HS-27A (cell line): ENCODE results near the gene DDX54.

Experiments
- DNase-seq: peaks from one replicate; pipeline ENCODE4 v3.0.0-alpha.2; 2012; ENCODE audit warnings: low read depth, missing footprints

The DDX54 gene, protein sequence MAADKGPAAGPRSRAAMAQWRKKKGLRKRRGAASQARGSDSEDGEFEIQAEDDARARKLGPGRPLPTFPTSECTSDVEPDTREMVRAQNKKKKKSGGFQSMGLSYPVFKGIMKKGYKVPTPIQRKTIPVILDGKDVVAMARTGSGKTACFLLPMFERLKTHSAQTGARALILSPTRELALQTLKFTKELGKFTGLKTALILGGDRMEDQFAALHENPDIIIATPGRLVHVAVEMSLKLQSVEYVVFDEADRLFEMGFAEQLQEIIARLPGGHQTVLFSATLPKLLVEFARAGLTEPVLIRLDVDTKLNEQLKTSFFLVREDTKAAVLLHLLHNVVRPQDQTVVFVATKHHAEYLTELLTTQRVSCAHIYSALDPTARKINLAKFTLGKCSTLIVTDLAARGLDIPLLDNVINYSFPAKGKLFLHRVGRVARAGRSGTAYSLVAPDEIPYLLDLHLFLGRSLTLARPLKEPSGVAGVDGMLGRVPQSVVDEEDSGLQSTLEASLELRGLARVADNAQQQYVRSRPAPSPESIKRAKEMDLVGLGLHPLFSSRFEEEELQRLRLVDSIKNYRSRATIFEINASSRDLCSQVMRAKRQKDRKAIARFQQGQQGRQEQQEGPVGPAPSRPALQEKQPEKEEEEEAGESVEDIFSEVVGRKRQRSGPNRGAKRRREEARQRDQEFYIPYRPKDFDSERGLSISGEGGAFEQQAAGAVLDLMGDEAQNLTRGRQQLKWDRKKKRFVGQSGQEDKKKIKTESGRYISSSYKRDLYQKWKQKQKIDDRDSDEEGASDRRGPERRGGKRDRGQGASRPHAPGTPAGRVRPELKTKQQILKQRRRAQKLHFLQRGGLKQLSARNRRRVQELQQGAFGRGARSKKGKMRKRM

GRCh38 chr12:113185180-113186032 is at the start of gene DDX54, which contains the start of gene RITA1:
Gene DDX54 (minus strand): TSS chr12:113185478. CDS start chr12:113185451, 27 bp downstream.
Gene RITA1 (plus strand): TSS chr12:113185721. CDS start chr12:113186747, 1,026 bp downstream.
- peak; percentile 46 for DNase-seq

DNA sequence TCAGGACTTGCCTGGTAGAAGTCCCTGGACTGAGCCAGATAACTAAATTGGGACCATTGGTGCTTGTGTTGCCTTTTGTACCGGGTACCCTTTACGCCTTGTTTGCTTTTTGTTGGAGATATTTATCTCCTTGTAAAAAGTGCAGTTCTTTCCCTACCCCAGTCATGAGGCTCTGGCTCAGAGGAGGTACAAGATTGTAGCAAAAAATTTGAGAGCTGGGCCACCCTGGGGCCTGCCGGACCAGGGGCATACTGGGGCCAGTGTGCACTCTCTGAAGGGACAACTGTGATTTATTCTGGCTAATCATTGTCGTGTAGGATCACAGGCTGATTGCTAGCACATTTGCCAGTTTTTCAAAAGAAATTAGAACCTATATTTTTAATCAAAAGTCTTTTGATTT is 49.2 kb upstream of the DDX54 start:
- DNase-seq, result no peak

DNA sequence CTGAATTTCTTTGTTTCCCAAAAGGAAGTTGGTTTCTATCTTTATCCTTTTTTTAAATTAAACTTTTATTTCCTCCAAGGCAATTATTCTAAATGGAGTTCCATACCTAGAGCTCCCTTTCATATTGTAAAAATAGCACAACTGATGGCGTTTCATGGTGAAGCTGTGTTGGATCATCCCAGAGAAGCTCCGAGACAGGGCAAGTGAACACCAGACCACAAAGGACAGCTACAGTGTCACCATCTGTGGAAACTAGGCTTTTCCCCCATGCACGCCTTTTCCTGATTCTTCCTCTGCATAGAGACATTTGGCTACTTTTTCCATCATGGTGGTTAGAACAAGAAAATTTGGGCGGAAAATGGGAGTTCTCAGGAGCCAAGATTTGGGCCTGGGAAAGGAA is 48.7 kb upstream of the DDX54 start:
- DNase-seq, result no peak

- no peak for DNase-seq
Observed at GRCh38 chr12:113232840-113233585, 47.7 kb upstream of the DDX54 start.

- no peak for DNase-seq
Observed at GRCh38 chr12:113232089-113232839, 47.0 kb upstream of the DDX54 start.

- no peak for DNase-seq
Observed at GRCh38 chr12:113231235-113232088, 46.2 kb upstream of the DDX54 start.

GRCh38 chr12:113230315-113231234 is 45.3 kb upstream of the DDX54 start:
- no peak for DNase-seq

- DNase-seq, result no peak
Observed at GRCh38 chr12:113228394-113229028, 43.2 kb upstream of the DDX54 start.

DNA sequence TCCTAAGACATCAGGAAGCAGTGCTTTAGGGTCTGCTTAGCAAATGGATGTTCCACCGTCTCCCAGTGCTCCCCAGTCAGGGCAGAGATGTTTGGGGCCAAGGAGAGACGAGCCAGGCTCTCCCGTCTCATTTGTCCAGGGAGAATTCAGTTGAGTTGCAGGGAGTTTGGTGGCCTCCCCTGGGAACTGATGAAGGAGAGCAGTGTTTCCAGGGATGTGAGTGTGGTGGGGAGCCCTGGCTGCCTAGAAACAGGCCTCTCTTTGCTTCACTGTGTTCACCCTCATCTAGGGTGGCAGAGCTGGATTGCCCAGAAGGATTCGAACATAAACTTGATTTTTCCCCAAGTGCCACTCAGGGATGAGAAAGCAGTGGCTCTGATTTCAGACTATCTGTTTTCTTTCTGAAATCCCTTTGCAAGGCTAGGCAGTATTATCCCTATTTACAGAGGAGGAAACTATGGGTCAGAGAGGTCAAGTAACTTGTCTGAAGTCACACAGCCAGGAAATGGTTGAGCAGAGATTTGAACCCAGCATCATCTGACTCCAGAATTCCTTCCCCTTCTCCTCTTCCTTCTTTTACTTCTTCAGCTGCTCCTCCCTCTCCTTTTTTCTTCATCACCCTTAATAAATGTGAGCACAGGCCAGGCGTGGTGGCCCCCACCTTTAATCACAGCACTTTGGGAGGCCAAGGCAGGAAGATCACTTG is 42.6 kb upstream of the DDX54 start:
- no peak for DNase-seq

GRCh38 chr12:113226696-113227568 is 41.7 kb upstream of the DDX54 start:
- no peak for DNase-seq

DNA sequence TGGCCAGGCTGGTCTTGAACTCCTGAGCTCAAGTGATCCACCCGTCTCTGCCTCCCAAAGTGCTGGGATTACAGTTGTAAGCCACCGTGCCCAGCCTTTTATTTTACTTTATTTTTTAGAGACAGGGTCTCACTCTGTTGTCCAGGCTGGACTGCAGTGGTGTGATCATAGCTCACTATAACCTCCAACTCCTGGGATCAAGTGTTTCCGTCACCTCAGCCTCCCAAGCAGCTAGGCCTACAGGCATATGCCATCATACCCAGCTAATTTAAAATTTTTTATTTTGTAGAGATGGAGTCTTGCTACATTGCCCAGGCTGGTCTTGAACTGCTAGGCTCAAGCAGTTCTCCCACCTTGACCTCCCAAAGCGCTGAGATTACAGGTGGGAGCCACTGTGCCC is 39.7 kb upstream of the DDX54 start:
- DNase-seq, result no peak

- no peak for DNase-seq
Observed at GRCh38 chr12:113222730-113223531, 37.7 kb upstream of the DDX54 start.

DNA sequence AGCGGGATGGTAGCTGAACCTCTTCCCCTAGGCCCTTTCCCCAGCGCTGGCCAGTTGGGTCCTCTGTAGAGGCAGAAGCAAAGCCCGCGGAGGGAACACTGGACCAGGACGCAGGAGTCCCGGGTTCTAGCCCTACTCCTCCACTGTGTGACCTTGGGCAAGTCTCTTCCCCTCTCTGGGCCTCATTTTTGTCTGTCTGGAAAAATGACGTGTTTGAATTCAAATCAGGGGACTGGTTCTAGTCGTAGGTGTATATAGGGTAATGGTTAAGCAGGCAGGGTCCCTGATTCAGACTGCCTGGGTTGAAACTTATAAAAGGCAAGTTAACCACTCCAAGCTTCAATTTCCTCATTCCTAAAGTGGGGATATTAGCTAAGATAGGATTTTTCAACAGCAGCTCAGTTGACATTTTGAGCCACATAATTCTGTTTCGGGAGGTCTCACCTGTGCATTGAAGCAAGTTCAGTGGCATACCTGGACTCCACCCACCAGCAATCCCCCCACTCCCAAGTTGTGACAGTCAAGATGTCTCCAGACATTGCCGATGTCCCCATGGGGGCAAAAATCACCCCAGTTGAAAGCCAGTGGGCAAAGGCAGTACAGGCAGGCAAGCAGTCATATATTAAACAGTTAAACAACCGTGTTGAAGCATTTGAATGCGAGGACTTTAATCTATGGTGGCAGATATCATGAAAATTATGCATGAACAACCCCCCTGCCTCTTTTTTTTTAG is 36.9 kb upstream of the DDX54 start:
- no peak for DNase-seq

DNA sequence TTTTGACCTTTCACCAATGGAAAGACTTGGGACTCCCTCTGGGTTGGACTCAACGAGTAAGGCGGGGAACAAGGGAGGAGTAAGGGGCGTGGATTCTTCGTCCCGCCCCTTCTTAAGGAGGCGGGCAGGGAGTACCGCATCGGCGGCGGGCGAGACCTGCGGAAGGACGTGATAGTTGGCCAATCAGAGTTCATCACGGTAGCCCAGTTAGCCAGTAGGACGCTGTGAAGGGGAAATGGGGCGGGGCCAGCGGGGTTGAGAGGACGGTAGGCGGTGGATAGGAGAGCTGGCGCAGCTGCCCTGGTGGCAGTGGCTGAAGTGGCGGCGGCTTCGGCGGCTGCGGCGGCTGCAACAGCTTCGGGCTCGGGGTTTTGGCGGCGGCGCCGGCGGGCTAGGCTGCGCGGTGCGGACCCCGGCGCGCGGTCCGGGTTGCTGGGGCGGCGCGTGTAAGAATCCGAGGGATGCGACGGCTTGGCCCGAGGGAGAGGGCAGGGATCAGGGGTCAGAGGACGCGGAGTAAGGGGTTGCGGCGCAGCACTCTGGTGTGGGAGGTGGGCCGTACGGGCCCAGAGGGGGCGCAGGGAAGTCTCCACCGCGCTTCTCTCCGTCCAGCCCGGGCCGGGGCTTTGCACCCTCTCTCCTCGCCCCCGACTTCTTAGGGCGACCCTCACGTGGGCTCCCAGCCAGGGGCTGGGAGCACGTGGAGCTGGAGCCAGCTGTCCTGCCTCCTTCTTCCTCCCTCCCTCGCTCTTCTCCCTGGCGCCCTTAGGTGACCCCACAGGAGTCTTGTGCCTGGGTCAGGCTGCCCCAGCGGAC is 36.1 kb upstream of the DDX54 start, which contains the start of gene TPCN1:
Gene TPCN1, plus strand, starts transcription at position 284 of the 816 bp plus-strand sequence. CDS start 5,389 bp downstream, outside the sequence.
- DNase-seq, result peak; percentile 99
